ENCODE results near the gene MRPL54.

MRPL54 gene

DNA sequence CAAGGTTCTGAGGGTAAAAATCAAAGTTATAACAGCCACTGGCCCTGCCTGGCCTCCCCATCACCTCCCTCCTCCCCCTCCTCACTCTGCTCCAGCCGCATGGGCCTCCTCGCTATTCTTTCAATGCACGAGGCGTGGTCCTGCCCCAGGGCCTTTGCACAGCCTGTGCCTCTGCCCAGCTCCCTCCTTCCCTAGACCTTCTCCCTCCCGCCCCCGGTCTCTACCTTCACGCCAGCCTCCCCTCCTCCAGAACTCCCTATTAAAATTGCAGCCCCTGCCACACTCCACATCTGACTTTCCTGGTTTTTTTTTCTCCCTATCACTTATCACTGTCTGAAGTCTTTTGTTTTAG lies 6.2 kb downstream of the MRPL54 start:
- no peak for DNase-seq (ENCODE audit: low read depth in 1 of 2, low spot score in 1 of 2)

DNA sequence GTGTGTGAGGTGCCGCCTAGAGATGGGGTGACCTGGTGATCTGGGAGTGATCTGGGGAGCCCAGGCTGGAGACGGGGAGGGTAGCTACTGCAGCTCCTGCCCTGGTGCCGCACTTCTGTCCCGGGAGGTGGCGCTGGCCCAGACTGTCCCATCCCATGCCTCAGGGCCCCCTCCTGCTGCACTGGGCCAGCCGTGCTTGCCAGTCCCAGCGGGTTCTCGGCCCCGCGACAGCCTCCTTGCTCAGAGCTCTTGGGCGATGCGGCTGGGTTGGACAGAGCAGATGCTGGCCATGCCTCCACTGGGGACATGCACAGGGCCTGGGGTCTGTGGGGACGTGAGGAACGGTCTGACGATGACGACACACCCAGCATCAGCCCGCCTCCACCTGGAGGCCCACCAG lies 7.0 kb downstream of the MRPL54 start:
- DNase-seq (ENCODE audit: low read depth in 1 of 2, low spot score in 1 of 2) = no peak

DNA sequence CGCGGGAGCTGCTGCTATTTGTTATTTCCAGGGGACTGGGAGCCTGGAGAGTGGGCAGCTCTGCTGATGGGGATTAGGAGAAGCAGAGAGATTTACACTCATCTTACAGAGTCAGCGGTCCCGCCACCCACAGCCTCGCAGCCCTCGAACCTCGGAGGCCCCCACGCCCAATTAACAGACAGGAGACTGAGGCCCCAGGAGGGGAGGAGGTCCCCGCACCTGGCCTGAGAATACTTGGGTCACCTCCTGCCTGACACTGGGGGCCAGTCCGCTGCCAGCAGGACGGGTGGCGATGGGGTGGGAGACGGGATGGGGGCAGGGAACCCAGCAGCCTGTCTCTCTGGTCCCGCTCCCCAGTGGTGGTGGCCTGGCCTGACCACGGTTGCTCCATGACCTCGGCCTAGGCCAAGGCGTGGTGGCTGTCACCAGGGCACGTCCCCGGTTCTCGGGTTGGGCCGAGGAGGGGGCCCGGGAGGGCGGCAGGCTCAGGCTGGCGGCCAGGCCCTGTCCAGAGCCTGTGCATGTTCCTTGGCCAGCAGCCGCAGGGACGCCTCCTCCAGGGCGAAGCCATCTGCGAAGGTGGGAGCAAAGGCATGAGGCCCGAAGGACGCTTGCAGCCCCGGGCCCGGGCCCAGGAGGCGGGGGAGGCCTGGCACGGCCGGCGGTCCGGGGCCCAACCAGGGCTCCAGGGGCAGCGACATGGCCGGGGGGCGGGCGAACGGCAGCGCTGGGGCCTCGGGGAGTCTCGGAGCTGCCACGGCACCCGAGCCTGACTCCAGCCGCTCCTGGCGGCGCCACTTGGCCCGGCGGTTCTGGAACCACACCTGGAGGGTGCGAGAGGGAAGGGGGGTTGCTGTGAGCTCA lies 7.9 kb downstream of the MRPL54 start:
- DNase-seq (ENCODE audit: low read depth in 1 of 2, low spot score in 1 of 2) = no peak

DNA sequence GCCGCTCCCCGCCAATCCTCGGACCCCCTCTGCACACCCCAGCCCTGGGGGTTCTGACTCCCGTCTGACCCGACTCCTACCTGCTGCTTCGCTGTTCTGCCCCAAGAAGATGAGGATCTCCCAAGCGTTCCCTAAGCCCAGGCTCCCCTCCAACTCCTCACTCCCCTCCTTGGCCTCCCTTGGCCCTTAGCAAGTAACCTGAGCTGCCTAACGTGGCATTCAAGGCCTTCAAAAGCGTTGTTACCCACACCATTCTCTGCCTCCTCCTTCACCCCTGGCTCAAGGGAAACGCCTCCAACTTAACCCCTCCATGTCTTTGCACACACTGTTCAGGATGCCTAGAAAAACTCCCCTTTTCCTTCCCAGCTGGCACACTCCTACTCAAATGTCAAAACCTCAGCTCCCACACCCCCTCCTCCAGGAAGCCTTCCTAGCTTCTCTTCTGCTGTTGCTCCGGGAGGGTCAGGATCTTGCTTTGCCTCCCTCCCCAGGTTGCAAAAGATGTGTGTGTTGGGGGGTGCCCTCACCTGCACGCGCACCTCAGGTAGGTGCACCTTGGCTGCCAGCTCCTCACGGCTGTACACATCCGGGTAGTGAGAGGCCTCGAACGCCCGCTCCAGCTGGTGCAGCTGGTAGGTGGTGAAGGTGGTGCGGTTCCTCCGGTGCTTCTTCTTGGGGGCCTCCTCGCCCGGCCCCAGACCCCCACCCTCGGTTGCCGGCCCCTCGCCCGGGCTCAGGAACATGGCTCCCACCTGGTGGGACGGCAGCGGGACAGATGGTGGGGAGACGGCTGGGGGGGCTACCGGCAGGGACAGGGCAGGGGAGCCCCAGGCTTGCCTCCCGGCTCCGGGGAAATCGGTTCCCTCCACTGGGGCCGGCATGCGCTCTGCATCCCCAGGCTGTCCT lies 8.8 kb downstream of the MRPL54 start:
- no peak for DNase-seq (ENCODE audit: low read depth in 1 of 2, low spot score in 1 of 2)

DNA sequence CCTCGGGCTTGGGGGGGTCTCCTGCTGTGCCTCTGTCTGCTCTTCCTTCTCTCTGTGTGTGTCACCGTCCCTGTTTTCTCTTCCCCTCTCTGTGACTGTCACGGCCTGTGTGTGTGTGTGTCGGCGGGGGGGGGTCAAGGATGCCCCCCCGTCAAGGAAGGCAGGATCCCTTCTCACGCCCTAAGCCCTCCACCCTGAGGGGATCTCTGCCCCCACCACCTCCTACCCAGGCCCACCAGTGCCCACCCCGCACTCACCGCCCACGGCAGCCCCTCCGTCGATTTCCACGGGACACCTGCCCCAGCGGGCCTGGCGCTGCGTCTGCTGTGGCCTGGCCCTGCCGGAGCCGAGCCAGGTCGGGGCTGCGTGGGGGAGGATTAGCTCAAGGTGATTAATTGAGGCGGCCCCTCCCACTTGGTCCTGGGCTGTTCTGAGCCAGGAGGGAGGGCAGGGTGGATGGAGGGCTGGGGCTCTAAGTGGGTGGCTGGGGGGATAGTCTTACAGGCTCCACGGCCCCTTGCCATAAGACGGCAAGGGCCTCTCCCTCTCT lies 9.5 kb downstream of the MRPL54 start, which contains the start of gene RAX2:
TSS of gene RAX2 (minus strand) at position 323 of the 550 bp plus-strand sequence. CDS start 486 bp downstream, outside the sequence.
- no peak for DNase-seq (ENCODE audit: low read depth in 1 of 2, low spot score in 1 of 2)

DNA sequence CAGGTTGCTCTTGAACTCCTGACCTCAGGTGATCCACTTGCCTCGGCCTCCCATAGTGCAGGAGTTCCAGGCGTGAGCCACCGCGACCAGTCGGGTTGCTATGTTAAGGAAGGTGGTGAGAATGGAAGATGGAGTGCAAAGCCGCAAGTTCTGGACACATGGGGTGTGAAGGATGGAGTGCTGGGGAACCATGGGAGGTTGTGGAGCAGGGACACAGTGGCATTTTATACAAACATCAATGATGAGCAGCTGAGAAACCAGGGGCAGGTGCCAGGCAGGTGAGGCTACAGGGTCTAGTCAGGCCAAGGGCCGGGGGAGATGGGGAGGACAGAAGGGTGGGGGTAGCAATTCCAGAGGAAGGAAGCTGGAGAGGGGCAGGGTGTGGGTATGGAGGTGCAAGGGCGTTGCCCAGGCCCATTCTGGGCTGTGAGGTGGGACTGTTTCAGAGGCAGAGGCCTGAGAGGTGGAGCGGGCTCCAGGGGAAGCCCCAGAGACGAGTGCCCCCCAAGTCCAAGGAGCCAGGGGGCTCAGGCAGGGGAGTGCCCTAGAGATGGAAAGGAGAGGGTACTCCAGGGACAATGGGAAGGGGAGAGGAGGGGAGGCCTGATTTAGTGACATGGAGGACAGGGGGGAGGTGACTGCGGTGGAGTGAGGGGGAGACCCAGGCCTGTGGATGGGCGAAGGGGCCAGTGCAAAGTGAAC lies 11.5 kb downstream of the MRPL54 start:
- no peak for DNase-seq (ENCODE audit: low read depth in 1 of 2, low spot score in 1 of 2)

DNA sequence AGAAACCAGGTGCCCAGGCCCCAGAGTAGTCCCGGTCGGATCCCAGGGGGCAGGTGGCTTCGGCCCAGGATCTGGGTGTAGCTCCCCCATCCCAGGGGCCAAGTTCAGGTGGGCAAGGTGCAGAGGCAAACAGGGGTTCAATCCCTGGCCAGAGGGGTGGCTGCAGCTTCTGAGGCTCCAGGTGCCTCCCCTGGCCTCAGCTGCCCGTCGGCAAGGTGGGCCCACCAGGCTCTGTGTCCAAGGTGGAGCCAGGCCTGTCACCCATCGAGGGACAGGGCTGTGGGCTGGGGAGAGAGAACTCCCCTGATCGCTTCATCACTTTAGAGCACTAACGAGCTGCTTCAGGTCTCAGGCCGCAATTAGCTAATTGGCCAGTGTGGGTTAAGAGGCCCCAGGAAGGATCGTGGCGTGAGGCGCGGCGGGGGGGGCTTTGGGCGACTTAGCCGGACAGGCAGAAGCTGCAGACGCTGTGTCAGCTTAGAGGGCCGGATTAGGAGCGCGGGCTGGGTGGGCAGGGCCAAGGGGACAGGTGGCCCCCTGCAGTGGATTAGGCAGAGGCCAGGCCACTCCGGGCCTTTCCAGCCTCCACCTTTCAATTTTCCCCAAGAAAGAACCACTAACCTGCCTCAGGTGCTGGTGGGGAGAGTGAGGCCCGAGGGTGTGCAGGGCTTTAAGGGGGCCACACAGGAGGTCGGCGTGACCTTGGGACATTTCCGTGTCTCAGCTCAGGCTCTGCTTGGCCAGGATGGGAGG lies 12.3 kb downstream of the MRPL54 start:
- DNase-seq (ENCODE audit: low read depth in 1 of 2, low spot score in 1 of 2) = no peak

DNA sequence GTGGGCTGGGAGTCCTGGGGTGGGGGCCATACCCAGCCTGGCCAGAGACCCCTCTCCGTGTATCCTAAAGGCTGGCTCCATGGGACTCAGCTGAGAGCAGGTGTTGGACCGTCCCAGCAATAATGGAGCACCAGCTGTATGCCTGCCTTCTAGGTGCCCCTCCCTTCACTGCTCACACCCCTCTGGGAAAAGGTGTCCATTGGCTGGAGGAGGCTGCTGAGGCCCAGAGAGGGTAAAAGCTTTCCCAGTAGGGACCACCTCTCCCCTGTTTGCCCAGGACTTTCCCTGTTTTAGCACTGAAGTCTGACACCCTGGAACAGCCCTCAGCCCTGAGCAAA lies 12.9 kb downstream of the MRPL54 start:
- no peak for DNase-seq (ENCODE audit: low read depth in 1 of 2, low spot score in 1 of 2)

DNA sequence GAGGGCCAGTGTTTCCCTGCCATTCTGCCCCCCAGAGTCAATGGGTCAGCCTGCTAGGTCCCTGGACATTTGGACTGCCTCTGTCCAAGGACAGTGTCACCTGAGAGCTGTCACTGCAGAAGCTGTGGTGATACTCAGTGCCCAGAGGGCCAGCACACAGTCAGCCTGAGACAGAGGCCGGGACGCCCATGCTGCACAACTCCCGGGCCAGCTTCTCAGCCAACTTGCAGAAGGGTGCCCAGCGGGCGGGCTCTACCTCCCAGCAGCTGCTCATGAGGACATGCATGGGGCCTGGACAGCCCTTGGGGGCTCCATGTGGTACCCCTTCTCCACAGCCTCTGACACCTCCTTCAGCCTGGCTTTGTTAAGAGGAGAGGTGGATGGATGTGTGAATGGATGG lies 13.3 kb downstream of the MRPL54 start:
- DNase-seq (ENCODE audit: low read depth in 1 of 2, low spot score in 1 of 2) = no peak

DNA sequence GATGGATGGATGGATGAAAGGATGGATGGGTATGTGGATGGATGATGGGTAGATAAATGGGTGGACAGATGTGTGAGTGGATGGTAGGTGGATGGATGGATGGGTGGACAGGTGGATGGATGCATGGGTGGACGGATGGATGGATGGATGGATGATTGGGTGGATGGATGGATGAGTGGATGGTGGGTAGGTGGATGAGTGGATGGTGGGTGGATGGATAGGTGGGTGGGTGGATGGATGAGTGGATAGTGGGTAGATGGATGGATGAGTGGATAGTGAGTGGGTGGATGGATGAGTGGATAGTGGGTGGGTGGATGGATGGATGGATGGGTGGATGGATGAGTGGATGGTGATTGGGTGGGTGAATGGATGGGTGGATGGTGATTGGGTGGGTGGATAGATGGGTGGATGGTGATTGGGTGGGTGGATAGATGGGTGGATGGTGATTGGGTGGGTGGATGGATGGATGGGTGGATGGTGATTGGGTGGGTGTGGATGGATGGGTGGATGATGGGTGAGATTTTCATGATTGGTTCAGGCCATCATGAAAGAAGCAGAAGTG lies 14.1 kb downstream of the MRPL54 start:
- no peak for DNase-seq (ENCODE audit: low read depth in 1 of 2, low spot score in 1 of 2)

DNA sequence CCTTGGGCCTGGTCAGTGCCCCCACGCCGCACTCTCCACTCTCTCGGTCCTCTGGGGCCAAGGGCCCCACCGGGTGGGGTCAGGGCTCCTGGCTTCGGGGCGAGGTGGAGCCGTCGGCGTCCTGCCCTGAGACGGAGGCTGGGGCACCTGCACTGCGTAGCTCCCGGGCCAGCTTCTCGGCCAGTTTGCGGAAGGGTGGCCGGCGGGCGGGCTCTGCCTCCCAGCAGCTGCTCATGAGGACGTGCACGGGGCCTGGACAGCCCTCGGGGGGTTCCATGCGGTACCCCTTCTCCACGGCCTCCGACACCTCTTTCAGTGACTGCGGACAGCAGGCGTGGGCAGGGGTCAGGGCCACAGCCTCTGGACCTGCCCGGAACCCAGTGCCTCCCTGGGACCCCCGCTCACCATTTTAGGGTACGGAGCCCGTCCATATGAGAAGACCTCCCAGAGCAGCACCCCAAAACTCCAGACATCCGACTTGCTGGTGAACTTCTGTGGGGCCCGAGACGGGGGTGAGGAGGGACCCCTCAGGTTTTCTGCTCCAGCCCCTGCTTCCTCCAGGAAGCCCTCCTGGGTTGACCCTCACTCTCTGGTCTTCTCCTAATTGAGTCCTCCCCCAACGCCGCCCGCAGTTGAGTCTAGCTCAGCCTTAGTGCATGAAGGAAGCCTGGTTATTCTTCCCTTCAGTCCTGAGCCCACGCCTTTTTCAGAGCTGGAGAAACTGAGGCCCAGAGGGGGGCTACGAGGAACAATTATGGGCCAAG lies 15.8 kb downstream of the MRPL54 start:
- no peak for DNase-seq (ENCODE audit: low read depth in 1 of 2, low spot score in 1 of 2)

DNA sequence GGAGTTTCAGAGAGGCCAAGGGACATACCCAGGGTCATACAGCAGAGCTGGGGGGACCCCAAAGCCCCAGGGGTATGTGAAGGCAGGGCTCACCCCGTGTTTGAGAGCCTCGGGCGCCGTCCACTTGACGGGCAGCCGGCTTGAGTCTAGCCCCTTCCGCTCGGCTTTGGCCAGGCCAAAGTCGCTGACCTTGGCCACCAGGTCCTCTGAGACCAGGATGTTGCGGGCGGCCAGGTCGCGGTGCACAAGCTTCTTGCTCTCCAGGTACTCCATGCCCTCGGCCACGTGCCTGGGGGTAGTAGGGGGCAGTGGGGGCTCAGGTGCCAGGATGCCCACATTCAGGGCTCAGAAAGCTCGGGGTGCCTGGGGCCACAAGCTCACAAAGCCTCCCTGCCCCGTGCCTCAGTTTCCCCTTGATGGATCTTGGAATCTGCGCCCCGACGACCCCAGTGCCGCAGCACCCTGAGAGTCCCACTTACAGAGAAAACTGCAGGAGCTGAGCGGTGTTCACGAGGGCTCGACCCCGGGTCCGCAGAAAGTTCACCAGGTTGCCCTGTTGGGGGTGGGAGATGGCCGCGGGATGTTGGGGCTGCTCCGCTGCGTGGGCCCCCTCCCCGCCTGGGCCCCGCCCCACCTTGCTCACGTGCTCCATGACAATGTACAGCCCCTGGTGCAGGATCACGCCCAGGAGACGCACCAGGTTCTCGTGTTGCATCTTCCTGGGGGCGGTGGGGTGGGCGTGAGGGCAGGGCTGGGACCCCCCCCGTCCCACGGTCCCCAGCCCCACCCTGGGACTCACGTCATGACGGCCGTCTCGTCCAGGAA lies 16.6 kb downstream of the MRPL54 start:
- no peak for DNase-seq (ENCODE audit: low read depth in 1 of 2, low spot score in 1 of 2)

DNA sequence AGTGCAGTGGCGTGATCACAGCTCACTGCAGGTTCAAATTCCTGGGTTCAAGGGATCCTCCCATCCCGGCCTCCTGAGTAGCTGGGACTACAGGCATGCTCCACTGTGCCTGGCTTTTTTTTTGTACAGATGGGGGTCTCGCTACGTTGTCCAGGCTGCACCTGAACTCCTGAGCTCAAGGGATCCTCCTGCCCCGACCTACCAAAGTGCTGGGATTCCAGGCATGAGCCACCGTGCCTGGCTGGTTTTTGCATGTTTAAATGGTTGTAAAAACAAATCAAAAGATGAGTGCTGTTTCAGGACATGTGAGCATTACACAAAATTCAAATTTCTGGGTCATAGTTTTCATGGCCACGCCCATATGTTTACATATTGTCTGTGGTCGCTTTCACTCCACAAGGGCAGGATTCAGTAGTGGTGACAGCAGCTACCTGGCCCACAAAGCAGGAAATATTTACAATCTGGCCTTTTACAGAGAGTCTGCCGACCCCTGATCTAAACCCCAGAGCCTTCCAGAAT lies 18.4 kb downstream of the MRPL54 start:
- DNase-seq (ENCODE audit: low read depth in 1 of 2, low spot score in 1 of 2) = no peak

DNA sequence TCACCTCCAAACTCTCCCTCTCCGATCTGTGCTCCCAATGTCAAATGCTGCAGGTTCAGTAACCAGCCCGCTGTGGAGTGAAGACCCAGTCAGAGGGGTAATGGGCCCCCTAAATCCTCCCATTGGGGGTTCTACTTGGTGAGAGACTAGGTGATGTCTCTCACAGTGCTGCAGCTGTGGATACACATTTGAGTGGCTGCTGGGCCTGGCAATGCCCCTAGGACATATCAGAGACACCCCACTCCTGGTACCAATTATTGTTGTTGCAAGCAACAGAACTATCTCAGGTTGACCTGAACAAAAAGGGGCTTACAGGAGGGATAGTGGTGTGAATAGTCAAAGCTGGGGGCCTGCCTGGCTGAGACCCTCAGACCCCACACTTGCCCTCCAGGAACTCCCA lies 19.1 kb downstream of the MRPL54 start:
- DNase-seq (ENCODE audit: low read depth in 1 of 2, low spot score in 1 of 2) = no peak

DNA sequence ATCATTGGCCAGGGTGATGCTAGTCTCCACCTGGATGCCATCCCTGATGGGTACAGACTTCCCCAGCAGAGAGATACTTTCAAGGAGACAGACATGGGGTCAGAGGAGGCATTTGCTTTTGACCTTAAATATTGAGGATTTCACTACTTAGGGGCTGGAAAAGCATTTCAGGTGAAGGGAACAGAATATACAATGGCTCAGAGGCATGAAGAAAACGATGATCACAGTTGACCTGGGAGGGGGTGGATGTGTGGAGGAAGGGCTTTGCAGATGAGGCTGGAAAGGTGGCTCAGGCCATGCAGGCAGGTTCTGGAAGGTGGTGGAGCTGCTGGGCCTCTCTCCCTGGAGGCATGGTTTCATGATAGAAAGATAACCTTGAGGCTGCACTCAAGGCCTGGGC lies 19.8 kb downstream of the MRPL54 start:
- no peak for DNase-seq (ENCODE audit: low read depth in 1 of 2, low spot score in 1 of 2)

DNA sequence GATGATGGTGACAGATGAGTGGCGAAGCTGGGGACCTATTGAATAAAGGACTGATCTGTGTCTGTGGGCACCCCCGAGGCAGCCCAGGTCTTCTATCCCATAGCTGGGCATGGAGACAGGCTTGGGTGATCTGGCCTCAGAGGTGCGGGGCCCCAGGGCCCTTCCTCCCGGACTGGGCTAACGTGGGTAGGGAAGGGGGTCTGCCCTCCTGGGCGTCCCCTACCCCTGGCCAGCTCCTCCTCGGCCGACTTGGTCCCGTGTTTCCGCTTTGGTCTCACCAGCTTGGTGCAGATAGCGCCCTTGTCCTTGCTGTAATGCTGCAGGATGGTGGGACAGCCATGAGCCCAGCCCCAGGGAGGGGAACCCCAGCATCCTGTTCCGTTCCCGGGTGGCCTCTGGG lies 20.4 kb downstream of the MRPL54 start:
- DNase-seq (ENCODE audit: low read depth in 1 of 2, low spot score in 1 of 2) = no peak

DNA sequence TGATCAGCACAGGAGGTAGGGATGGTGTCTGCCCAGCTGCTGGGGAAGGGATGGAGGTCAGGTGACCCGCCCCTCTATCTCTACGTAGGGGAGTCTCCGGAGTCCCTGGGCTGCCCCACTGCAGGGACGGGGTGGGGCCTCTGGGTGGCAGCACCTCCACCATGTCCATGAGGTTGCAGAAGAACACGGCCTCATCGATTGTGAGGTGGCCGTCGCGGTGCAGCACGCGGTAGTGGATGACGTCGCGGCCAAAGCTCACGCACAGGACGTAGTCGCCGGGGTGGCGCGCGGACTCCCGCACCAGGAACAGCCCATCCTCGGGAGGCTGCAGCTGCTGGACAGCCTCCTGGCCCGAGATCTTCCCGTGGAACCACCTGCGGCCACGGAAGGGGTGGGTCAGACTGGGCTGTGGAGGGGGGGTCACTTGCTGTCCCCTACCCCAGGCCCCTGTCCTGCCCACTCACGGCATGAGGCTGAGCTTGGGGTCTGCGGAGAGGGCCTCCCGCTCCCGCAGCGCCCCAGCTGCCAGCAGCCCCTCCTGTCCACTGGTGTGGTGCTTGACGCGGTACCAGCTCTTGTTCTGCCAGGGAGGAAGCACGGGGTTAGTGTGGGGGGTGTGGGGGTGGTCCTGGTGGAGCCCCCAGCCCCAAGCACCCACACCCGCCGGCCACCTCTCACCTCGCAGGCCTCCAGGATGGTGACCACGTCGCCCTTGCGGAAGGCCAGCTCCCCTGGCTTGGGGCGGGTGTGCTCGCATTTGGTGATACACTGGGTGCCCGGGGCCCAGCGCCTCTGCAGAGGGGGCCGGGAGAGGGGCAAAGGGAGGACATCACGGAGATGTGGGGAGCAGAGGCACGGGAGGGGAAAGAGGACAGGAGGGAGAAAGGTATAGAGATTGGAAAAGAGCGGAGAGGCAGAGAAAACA lies 21.4 kb downstream of the MRPL54 start:
- no peak for DNase-seq (ENCODE audit: low read depth in 1 of 2, low spot score in 1 of 2)

All from activated T-helper 1 cell treated with anti-CD3 and anti-CD28 coated beads, Interleukin-2, amount 50 U/mL, for 16 hours (primary cell).